GM19025 (cell line): Measurements from ENCODE around the gene OR4D6.
"Not testable (repeated sequence)": the region's sequence is repeated elsewhere in the genome, so short reads cannot be mapped to it uniquely, and the experiment has no call there.

Experiments
- ATAC-seq: cut with Tn5 transposase; IDR thresholded peaks from one replicate; pipeline ENCODE4 v1.9.1; 2021; ENCODE audit warnings: mild to moderate bottlenecking, low read depth, moderate library complexity; ENCODE audit not compliant: unreplicated experiment

OR4D6 gene

DNA sequence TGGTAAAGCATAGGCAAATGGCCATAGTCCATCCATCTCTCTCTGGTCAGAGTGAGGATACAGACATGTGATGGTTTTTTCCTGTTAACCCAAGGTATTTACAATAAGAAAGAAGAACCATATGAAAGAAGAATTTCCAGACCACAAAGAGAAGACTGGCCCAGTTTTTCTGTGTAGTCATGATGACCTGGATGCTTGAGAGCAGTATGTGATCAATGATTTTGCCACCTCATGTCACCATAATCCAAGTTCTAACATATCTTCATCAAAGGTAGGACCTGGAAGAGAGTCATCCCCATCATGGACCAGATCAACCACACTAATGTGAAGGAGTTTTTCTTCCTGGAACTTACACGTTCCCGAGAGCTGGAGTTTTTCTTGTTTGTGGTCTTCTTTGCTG, at the start of gene OR4D6:
Gene OR4D6, plus strand, starts transcription at position 301 of the 400 bp plus-strand sequence. Its CDS starts 0 bp downstream, at position 301.
- no peak for ATAC-seq

DNA sequence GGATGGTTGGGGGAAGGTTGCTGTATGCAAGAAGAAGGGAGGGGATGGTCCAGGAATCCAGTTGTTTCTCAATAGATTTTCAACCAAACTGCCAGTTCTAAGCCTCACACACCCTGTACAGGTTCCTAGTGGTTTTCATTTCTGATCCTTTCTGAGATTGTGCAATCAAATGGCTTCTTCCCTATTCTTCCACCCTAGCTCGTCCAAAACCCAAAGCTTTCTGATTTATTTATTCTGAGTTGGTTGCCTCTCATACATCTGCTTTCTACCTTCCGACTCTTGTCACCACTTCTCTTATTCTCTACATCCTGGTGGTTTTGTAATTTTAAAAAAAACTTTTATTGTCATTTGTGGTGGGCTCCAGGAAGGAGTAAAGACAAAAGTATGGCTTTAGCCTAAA, 43.1 kb upstream of the OR4D6 start:
- no peak for ATAC-seq

DNA sequence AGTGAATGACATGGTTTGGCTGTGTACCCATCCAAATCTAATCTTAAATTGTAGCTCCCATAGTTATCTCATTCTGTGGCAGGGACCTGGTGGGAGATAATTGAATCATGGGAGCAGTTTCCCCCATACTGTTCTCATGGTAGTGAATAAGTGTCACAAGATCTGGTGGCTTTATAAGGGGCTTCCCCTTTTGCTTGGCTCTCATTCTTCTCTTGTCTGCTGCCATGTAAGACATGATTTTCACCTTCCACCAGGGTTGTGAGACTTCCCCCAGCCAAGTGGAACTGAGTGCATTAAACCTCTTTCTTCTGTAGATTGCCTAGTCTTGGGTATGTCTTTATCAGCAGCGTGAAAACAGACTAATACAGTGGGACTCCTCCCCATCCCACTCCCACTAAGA, 41.6 kb upstream of the OR4D6 start:
- ATAC-seq = no peak

DNA sequence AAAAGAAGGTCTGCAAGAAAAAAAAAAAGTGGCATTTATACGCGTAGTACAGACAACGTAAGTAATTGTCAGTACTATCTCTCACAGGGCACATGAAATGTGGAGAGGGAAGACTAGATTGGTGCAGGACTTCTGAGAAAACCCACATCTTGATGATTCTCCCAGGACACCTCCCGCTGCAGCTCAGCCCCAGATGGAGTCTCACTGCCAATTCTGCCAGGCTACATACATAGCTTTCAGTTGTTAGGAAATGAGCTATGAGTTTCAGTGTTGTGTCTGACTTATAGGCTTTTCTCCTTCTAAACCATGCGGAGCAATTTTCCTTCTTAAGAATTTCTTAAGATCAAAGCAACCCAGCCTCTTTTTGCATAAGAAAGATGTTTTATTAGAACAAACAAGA, 40.1 kb upstream of the OR4D6 start:
- no peak for ATAC-seq

DNA sequence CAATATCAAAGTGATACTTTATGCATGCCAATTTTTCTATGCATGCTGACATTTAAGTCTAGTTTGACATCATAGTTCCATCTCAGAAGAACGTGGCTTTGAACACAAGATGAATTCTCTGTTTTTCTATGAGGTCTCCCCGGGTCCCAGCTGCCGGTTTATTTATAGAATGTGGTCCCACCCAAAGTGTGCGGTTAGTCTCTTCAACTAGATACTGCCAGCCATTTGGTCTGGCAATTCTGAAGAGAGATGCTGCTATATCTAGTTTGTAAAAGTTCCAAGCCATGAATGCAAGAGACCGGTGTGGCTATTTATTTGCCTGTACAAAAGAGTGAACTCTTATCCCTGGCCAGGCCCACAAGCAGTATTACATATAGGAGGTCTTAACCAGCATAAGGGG, 39.7 kb upstream of the OR4D6 start:
- no peak for ATAC-seq

DNA sequence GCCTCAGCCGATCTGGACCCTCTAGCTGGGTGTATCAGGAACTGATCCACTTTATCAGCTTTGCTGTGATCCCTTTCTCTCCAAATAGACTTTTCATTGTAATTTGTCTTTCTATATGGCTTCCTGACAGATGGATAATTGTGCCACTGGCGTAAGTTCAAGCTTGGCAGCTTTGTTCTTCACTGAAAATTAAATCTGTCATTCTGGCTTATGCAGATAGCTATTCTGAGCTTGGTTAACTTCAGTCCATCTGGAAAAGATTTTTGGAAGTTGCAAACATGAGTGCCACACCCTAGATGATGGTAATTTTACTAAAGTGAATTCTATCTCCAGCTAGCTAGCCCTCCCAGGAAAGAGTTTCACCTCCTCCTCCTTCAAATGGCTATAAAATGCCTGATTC, 38.6 kb upstream of the OR4D6 start:
- ATAC-seq = no peak

DNA sequence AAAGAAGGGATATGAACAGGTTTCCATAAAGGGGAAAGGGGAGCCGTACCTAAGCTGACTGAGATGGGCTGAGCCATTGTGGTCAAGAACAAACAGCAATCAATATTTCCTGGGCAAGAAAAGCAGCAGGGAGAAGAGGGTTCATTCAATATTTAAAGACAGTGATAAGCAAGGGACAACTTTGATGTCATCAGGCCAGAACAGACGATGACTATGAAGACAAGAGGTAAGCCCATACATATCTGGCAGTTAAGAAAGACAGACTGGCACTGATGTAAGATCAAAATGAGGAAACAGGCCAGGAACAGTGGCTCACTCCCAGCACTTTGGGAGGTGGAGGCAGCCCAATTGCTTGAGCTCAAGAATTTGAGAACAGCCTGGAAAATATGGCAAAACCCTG, 32.9 kb upstream of the OR4D6 start:
- ATAC-seq = no peak

DNA sequence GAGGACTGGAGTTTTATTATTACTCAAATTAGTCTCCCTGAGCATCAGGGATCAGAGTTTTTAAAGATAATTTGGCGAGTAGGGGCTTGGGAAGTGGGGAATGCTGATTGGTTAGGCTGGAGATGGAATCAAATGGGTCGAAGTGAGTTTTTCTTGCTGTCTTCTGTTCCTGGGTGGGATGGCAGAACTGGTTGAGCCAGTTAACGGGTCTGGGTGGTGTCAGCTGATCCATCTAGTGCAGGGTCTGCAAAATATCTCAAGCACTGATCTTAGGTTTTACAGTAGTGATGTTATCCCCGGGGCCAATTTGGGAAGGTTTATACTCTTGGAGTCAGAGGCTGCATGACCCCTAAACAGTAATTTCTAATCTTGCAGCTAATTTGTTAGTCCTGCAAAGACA, 31.6 kb upstream of the OR4D6 start:
- ATAC-seq = no peak

- no peak for ATAC-seq
These were observed 30.2 kb upstream of the OR4D6 start, which contains the start of gene OR5A2 for GRCh38 chr11:59426361-59427067. TSS of gene OR5A2 (minus strand) at chr11:59426413. CDS start at chr11:59422953, 3,460 bp downstream.

GRCh38 chr11:59427068-59427382, 29.7 kb upstream of the OR4D6 start:
- ATAC-seq = no peak

GRCh38 chr11:59429924-59430516, 26.7 kb upstream of the OR4D6 start:
- no peak for ATAC-seq

DNA sequence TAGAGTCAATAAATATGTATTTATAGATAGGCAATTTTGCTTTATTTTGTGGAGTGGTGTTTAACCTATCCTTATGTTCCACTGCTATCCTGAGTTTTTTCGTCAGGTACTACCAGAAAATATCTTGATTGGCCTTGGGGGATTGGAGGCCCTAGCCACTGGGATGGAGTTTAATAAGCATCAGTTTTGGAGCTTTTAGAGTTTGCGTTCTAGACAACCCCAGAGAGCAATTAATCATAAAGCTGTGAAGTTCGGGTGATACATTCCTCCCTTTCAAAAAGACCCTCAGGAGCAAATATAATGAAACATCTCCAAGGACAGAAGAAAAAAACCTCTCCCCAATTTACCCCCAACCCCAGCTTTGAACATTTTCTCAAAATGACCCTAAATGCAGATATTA, 20.6 kb upstream of the OR4D6 start, which contains the start of gene OR5A1:
Gene OR5A1, plus strand, starts transcription at position 301 of the 400 bp plus-strand sequence. CDS start 6,700 bp downstream, outside the sequence.
- ATAC-seq = no peak

- no peak for ATAC-seq
These were observed 19.0 kb upstream of the OR4D6 start for GRCh38 chr11:59437770-59438169.

DNA sequence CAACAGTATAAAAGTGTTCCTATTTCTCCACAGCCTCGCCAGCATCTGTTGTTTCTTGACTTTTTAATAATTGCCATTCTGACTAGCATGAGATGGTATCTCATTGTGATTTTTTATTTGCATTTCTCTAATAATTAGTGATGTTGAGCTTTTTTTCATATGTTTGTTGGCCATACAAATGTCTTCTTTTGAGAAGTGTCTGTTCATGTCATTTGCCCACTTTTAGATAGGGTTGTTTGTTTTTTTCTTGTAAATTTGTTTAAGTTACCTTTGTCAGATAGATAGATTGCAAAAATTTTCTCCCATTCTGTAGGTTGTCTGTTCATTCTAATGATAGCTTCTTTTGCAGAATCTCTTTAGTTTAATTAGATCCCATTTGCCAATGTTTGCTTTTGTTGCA, 11.1 kb upstream of the OR4D6 start:
- ATAC-seq = not testable (repeated sequence)

DNA sequence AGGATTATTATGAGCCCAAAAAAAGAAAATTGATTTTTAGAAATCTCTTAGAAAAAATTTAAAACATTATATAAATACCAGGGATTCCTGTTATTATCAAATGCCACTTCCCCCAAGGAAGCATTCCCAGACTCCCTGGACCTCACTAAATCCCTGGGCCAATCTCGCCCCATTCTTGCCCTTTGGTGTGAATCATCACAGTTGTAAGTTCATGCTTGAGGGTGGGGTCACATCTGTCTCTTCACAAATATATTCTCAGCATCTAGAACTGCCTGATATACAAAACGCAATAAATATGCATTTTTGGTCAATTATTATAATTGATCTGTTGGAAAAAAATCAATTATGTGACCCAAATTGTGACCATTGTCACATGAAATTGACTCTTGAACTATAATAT, 8.3 kb upstream of the OR4D6 start:
- no peak for ATAC-seq

- no peak for ATAC-seq
These were observed 3.2 kb downstream of the OR4D6 start for GRCh38 chr11:59459916-59460315.

GRCh38 chr11:59463190-59463641, 6.5 kb downstream of the OR4D6 start:
- no peak for ATAC-seq

- ATAC-seq = no peak
These were observed 16.3 kb downstream of the OR4D6 start, which contains the start of gene OR4D10 for GRCh38 chr11:59473015-59473414. TSS of gene OR4D10 (plus strand) at chr11:59473315. CDS start at chr11:59477430, 4,115 bp downstream.

DNA sequence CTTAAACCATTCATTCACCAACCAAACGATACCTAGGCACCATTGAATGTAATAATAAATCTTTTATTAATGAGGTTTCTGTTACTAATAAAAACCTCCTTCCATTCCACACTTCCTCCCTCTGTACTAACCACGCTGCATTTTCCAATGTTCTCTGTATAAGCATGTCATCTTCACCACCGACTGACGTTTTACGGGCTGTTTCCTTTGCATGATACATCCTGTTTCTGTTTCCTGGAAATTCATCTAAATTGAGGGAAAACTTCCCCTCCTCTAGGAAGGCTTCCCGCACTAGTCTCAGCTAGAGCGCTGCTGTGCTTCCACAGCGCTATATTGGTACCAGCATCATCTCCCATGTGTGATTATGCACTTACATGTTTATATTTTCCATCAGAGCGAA, 18.4 kb downstream of the OR4D6 start:
- no peak for ATAC-seq

GRCh38 chr11:59479906-59480305, 23.1 kb downstream of the OR4D6 start:
- no peak for ATAC-seq

DNA sequence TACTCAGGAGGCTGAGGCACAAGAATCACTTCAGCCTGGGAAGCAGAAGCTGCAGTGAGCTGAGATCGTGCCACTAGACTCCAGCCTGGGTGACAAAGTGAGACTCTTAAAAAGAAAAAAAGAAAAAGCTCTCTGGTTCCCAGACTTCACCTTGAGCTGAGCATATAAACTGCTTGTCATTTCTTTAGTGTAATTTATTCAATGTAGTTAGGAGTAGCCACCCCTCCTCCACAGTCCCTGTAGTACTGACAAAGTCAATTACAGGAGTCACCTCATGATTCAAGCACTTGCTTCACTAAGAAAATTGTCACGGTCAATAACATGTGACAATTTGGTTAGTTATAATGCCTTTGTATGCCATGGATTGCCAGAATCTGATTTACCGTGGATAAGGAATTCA, 23.6 kb downstream of the OR4D6 start:
- ATAC-seq = no peak

DNA sequence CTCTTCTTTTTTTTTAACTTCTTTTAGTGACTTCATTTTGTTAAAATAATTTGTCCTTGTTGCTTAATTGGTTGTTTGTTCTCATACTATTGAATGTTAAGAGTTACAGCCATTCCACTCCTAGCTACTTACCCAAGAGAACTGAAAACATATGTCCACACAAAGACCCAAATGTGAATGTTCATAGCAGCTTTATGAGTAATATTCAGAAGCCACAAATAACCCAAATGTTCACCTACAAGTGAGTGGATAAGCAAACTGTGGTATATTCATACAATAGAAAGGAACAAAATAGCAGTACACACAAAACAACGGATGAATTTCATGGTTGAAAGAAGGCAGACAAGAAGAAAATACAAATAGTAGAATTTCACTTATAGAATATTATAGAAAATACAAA, 45.2 kb downstream of the OR4D6 start:
- no peak for ATAC-seq
